Gastrocnemius medialis (tissue), 4 donors: ENCODE results near the gene DYNLL2. TPM values are rescaled to one million over a fixed set of nuclear protein-coding genes. Genes with fewer than 3 reads are reported as not detected.
A peak's percentile ranks its signal among the peaks of the same experiment; 100 is the strongest.

Experiments
- ATAC-seq, 2 donors: fragments of 150-250 bp; one replicate each; pipeline ENCODE4 v1.9.1; 2016
- DNase-seq, 2 donors: peaks; one replicate each; pipeline ENCODE4 v3.0.0-alpha.2; 2019
- H3K27ac ChIP-seq, 4 donors: fragments of 200-600 bp; sonication (generic); 1 replicate in 1 of 4; 2 replicates in 3 of 4; pipeline ENCODE4 v1.5.1; 2016 to 2018; ENCODE audit warnings: mild to moderate bottlenecking in 2 of 4, moderate library complexity in 1 of 4
- H3K27me3 ChIP-seq, 3 donors: fragments of 200-600 bp; sonication (generic) in 2 of 3; 1 replicate in 1 of 3; 2 replicates in 2 of 3; pipeline versions ENCODE4 v1.5.1 to v1.6.0; 2016 to 2019; ENCODE audit warnings: mild to moderate bottlenecking in 1 of 3, moderate library complexity in 1 of 3
- H3K36me3 ChIP-seq, 2 donors: fragments of 200-600 bp; sonication (generic) in 1 of 2; one replicate each; pipeline ENCODE4 v1.5.1; 2017 to 2018
- H3K4me1 ChIP-seq, 2 donors: fragments of 200-600 bp; sonication (generic) in 1 of 2; one replicate each; pipeline ENCODE4 v1.5.1; 2016 to 2017; ENCODE audit warnings: mild to moderate bottlenecking in 2 of 2
- H3K4me3 ChIP-seq, 4 donors: fragments of 200-600 bp; sonication (generic) in 3 of 4; 1 replicate in 1 of 4; 2 replicates in 3 of 4; pipeline ENCODE4 v1.5.1; 2016 to 2019; ENCODE audit warnings: mild to moderate bottlenecking in 2 of 4
- H3K9me3 ChIP-seq, 3 donors: fragments of 200-600 bp; sonication (generic) in 2 of 3; 1 replicate in 1 of 3; 2 replicates in 2 of 3; pipeline ENCODE4 v1.5.1; 2016 to 2019
- CTCF ChIP-seq, 5 experiments: fragments of 450-650 bp in 3 of 5; fragments of 200-600 bp in 2 of 5; sonication (generic) in 2 of 5; IDR thresholded peaks in 4 of 5; conservative IDR thresholded peaks in 1 of 5; 1 replicate in 4 of 5; 2 replicates in 1 of 5; pipeline ENCODE4 v1.5.1; 2016 to 2019; ENCODE audit warnings: antibody characterized with exemption in 5 of 5, mild to moderate bottlenecking in 3 of 5, moderate library complexity in 3 of 5
- POLR2A ChIP-seq, 2 donors: fragments of 450-650 bp; IDR thresholded peaks; one replicate each; pipeline ENCODE4 v1.6.1; 2017; ENCODE audit warnings: antibody characterized with exemption in 2 of 2, mild to moderate bottlenecking in 2 of 2, moderate library complexity in 2 of 2
- in situ Hi-C, 4 donors: fragments of 200-750 bp; cut with MboI; loops; one replicate each; pipeline versions ENCODE4 v1.15.0 to v1.8.0; 2017; ENCODE audit warnings: low sequenced_read_pairs in 4 of 4
- intact Hi-C: fragments of 100-400 bp; cut with DNase I; formaldehyde crosslinking; loops from one replicate; pipeline ENCODE4 v1.15.1; 2023; ENCODE audit warnings: low total_unique reads
- total RNA-seq, 4 donors: library from RNA; depleted of rRNA; stranded (reverse); fragments of >200 nt; gene quantifications; one replicate each; pipeline versions ENCODE4 v1.1.0 to v1.2.3, GENCODE V29; 2016

DYNLL2 gene
- total RNA-seq, 4 donors from 2014 or later, result 14.5 to 28.8 (median 20.4) TPM

GRCh38 chr17:58081646-58082340 is 1.4 kb upstream of the DYNLL2 start:
- TF ChIP-seq POLR2A (IDR thresholded peaks at IDR 0.05), result no peak
- no peak for TF ChIP-seq CTCF (IDR thresholded peaks at IDR 0.05 in 4 of 5, conservative IDR thresholded peaks at IDR 0.05 in 1 of 5)
- ATAC-seq (no peak), DNase-seq (no peak)
- Histone ChIP-seq H3K4me3 (no peak overlapping the region), H3K9me3 (no peaks in the 10 kb centered on the region), H3K27me3 (no peaks in the 10 kb centered on the region), H3K4me1 (peaks cover 27 to 32% of the 10 kb centered on the region in 2 donors), H3K36me3 (peaks cover 0 to 12% of the 10 kb centered on the region in 2 donors), H3K27ac (peak overlapping the region in 1 of 4 donors; percentile 86)
- in situ Hi-C loops (loop anchor here in 1 of 4 donors (25.0 kb wide), 1 partner anchor 244 kb away; no protein-coding TSS in a partner anchor), intact Hi-C loops (loop anchor here (2.0 to 10.0 kb wide), 6 partner anchors 137 to 1117 kb away; partner anchors contain the start of genes AKAP1, COIL, MKS1 and MRPS23)

DNA sequence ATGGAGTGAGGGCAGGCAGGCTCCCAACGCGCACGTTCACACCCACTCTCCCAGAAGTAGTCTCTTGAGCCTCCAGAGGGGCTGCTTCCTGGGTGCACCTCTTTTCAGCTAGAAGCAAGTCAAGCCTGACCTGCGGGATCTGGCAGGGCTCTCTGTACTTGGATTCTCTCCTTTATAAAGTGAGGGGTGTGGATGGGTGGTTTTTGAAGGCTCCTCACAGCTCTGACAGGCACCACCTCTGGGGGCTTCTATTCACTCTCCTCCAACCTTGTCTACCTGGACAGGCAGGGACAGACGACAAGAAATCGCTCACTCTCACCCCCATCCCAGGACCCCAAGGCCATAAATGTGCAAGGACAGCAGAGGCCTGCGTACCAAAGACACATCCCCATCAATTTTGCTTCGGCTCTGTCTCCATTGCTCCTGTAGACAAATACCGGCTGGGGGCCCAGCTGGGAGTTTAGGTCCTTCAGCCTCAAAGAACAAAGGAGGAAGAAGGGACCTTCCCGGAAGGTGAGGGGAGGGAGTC is 814 bp upstream of the DYNLL2 start:
- Histone ChIP-seq H3K27ac (peak overlapping the region; percentile 86 to 99 (median 90)), H3K4me3 (peak overlapping the region in 3 of 4 donors; percentile 45 to 78 (median 55)), H3K27me3 (no peaks in the 10 kb centered on the region), H3K36me3 (peaks cover 0 to 19% of the 10 kb centered on the region in 2 donors), H3K9me3 (no peaks in the 10 kb centered on the region), H3K4me1 (peaks cover 34 to 37% of the 10 kb centered on the region in 2 donors)
- no peak for DNase-seq
- ATAC-seq, result no peak
- intact Hi-C loops (loop anchor here (2.0 to 10.0 kb wide), 6 partner anchors 136 to 1118 kb away; partner anchors contain the start of genes AKAP1, COIL, MKS1 and MRPS23), in situ Hi-C loops (loop anchor here in 1 of 4 donors (25.0 kb wide), 1 partner anchor 245 kb away; no protein-coding TSS in a partner anchor)
- TF ChIP-seq CTCF (IDR thresholded peaks at IDR 0.05 in 4 of 5, conservative IDR thresholded peaks at IDR 0.05 in 1 of 5) (no peak), POLR2A (IDR thresholded peaks at IDR 0.05) (no peak)

DNA sequence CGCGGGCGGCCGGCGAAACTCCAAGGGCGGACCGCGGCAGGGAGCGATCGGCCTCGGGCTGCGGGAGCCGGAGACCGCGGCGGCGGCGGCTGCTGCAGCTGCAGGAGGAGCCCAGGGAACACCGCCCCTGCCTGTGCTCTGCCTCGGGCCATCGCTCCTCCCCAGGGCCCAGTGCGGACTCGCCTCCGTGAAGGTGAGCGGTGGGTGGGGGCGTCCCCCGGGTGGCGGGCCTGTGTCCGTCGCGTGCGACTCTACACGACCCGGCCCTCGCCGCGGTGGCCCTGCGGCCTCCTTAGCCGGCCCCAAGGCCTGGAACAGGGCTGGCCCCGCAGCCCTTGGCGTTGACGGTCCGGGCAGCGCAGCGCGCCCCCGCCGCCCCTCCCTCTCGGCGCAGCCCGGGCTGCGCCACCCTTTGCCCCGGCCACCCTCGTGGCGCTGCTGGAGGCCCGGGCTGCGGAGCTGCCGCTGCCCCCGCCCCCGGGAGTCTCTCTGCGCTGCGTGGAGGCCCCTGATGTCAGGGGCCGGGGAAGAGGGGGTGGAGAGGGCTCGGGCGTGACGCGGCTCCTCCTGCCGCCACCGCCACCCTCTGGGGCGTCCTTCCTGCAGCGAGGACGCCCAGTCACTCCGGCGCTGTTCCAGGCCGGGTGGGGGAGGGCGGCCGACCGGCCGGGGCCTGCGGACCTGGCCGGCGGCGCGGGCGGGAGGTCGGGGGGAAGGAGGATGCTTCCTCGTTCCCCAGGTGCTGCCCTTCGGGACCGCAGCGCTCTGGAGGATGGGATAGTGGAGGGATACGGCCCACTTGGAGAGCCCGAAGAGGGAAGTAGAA is 485 bp downstream of the DYNLL2 start:
- in situ Hi-C loops, result loop anchor here in 1 of 4 donors (25.0 kb wide), 1 partner anchor 246 kb away; no protein-coding TSS in a partner anchor
- peak; percentile 60 to 78 for TF ChIP-seq POLR2A (IDR thresholded peaks at IDR 0.05)
- TF ChIP-seq CTCF (IDR thresholded peaks at IDR 0.05 in 4 of 5, conservative IDR thresholded peaks at IDR 0.05 in 1 of 5), result peak in 1 of 5 experiments; percentile 19

DNA sequence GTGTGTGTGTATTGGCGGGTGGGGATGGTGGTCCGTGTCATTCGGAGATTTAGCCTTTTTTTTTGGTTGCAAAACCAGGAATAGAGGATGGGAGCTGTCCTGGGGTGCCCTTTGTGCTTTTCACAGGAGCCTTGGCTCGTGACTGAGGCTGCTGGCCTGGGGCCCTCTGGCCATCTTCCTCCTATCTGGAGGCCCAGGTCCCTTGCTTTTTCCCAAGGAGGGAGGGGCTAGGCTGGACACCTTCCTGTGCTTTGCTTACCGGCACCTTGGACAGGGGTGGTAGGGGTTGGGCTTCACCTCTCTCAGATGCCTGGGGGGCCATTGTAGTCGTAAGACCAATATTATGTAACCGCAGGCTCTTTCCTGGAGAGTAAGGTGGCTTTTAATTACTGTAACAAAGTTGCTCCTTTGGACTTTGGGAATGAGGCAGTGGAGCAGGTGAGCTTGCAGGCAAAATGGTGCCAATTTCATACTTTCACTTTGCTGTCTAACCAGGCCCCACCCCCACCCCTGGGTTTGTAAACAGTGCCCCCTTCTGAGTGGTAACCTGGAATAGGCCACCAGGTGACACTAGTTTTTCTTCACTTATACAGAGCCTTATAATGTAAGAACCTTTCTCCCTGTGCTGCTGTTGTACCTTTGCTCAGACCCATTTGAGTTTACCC is 1.2 kb downstream of the DYNLL2 start:
- H3K4me1 ChIP-seq, result peaks cover 51 to 56% of the 10 kb centered on the region in 2 donors
- DNase-seq, result peak; percentile 52 to 73
- H3K36me3 ChIP-seq, result peaks cover 0 to 31% of the 10 kb centered on the region in 2 donors
- no peaks in the 10 kb centered on the region for H3K27me3 ChIP-seq
- TF ChIP-seq CTCF (IDR thresholded peaks at IDR 0.05 in 4 of 5, conservative IDR thresholded peaks at IDR 0.05 in 1 of 5), result peak in 2 of 5 experiments; percentile 14 to 33
- TF ChIP-seq POLR2A (IDR thresholded peaks at IDR 0.05), result no peak
- in situ Hi-C loops (loop anchor here in 1 of 4 donors (25.0 kb wide), 1 partner anchor 247 kb away; no protein-coding TSS in a partner anchor), intact Hi-C loops (loop anchor here (1.0 to 10.0 kb wide), 7 partner anchors 28 to 1120 kb away; partner anchors contain the start of genes AKAP1, COIL, MRPS23 and MSI2)
- no peaks in the 10 kb centered on the region for H3K9me3 ChIP-seq
- ATAC-seq, result peak; percentile 47 to 61
- peak overlapping the region; percentile 78 to 98 (median 92) for H3K4me3 ChIP-seq
- H3K27ac ChIP-seq, result peak overlapping the region; percentile 91 to 100 (median 98)

More for the DNA sequence above, 485 bp downstream of the DYNLL2 start:
- Histone ChIP-seq H3K4me1 (peaks cover 45 to 49% of the 10 kb centered on the region in 2 donors), H3K27me3 (no peaks in the 10 kb centered on the region), H3K9me3 (no peaks in the 10 kb centered on the region), H3K36me3 (peaks cover 0 to 24% of the 10 kb centered on the region in 2 donors), H3K27ac (peak overlapping the region; percentile 91 to 100 (median 98)), H3K4me3 (peak overlapping the region; percentile 78 to 98 (median 92))
- intact Hi-C loops, result loop anchor here (1.0 to 10.0 kb wide), 8 partner anchors 29 to 1119 kb away; partner anchors contain the start of genes AKAP1, COIL, MKS1 and MRPS23
- peak; percentile 40 to 74 for DNase-seq
- peak; percentile 71 to 78 for ATAC-seq
